Transverse colon (tissue), 4 donors: ENCODE results near the gene NEK2.

ENCODE experiments used
- EP300 ChIP-seq: sonication (generic); formaldehyde crosslinking; IDR thresholded peaks from one replicate; pipeline ENCODE4 v1.6.1; 2017; ENCODE audit warnings: antibody characterized with exemption, low read depth
- POLR2A ChIP-seq: fragments of 450-650 bp; IDR thresholded peaks from one replicate; pipeline ENCODE4 v1.6.1; 2016; ENCODE audit warnings: antibody characterized with exemption, mild to moderate bottlenecking, moderate library complexity
- POLR2AphosphoS5 ChIP-seq, 3 donors: sonication (generic); formaldehyde crosslinking; IDR thresholded peaks; one replicate each; pipeline ENCODE4 v1.6.1; 2016; ENCODE audit warnings: antibody characterized with exemption in 3 of 3
- TF ChIP-seq, protein P1 (sequence below), 5 experiments: fragments of 200-600 bp in 3 of 5; fragments of 450-650 bp in 2 of 5; sonication (generic) in 3 of 5; IDR thresholded peaks; 1 replicate in 2 of 5; 2 replicates in 3 of 5; pipeline ENCODE4 v1.5.1; 2016 to 2017; ENCODE audit warnings: antibody characterized with exemption in 5 of 5, inconsistent platforms in 3 of 5, mild to moderate bottlenecking in 2 of 5, moderate library complexity in 1 of 5

DNA sequence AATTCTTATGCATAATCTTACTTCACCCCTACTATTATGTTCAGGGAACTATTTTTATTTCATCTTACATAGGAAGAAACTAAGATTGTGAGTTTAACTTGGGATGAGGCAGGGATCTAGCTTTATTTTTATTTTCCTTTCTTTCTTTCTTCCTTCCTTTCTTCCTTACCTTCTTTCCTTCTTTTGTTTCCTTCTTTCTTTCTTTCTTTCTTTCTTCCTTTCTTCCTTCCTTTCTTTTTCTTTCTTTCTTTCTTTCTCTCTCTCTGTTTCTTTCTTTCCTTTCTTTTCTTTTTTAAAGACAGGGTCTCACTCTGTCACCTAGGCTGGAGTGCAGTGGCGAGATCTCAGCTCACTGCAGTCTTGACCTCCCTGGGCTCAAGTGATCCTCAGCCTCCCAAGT is 28.9 kb downstream of the NEK2 start:
- TF ChIP-seq POLR2AphosphoS5 (IDR thresholded peaks at IDR 0.05) (no peak), POLR2A (no peak), EP300 (no peak)
- TF ChIP-seq, protein P1, sequence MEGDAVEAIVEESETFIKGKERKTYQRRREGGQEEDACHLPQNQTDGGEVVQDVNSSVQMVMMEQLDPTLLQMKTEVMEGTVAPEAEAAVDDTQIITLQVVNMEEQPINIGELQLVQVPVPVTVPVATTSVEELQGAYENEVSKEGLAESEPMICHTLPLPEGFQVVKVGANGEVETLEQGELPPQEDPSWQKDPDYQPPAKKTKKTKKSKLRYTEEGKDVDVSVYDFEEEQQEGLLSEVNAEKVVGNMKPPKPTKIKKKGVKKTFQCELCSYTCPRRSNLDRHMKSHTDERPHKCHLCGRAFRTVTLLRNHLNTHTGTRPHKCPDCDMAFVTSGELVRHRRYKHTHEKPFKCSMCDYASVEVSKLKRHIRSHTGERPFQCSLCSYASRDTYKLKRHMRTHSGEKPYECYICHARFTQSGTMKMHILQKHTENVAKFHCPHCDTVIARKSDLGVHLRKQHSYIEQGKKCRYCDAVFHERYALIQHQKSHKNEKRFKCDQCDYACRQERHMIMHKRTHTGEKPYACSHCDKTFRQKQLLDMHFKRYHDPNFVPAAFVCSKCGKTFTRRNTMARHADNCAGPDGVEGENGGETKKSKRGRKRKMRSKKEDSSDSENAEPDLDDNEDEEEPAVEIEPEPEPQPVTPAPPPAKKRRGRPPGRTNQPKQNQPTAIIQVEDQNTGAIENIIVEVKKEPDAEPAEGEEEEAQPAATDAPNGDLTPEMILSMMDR (IDR thresholded peaks at IDR 0.05), result no peak
